Esophagus muscularis mucosa (tissue), 2 donors: ENCODE measurements around the gene HDLBP.

Experiments used
- POLR2A ChIP-seq: fragments of 450-650 bp; IDR thresholded peaks from one replicate; pipeline ENCODE4 v1.6.1; 2017; ENCODE audit warnings: antibody characterized with exemption, moderate library complexity, mild to moderate bottlenecking, low read depth
- POLR2AphosphoS5 ChIP-seq, 2 donors: sonication (generic); formaldehyde crosslinking; IDR thresholded peaks; one replicate each; pipeline ENCODE4 v1.6.1; 2017; ENCODE audit warnings: antibody characterized with exemption in 2 of 2

- no peak for TF ChIP-seq POLR2AphosphoS5 (IDR thresholded peaks at IDR 0.05)
- TF ChIP-seq POLR2A: no peak
Observed at GRCh38 chr2:241202681-241203080, 112.8 kb downstream of the HDLBP start.
